ENCODE results near the gene P2RY13.

P2RY13 gene

DNA sequence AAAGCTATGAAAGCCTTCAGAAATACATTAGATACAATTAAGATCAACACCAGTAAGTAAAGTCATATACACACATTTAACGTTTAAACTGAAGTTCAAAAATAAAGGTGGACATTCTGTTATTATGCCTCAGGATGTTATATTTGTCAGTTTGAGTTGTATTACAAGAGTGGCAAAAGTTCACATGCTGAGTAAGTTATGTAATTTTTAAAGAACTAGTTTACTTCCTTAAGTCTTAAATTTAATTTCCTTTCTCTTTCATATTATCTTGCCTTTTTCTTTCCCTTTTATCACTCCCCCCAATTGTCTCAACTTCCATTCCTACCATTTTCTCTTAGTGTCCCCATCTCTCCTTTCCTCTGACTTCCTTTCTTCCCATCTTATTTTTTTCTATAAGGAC, 7.8 kb downstream of the P2RY13 start:
- FAIRE-seq = no peak
- DNase-seq (ENCODE audit: low spot score) = no peak

GRCh38 chr3:151320131-151320530, 9.2 kb downstream of the P2RY13 start:
- DNase-seq (ENCODE audit: low spot score) = no peak
- FAIRE-seq = no peak

GRCh38 chr3:151319628-151320027, 9.7 kb downstream of the P2RY13 start:
- DNase-seq (ENCODE audit: low spot score) (no peak), FAIRE-seq (peak; percentile 39)

GRCh38 chr3:151318991-151319390, 10.4 kb downstream of the P2RY13 start:
- no peak for DNase-seq (ENCODE audit: low spot score)
- FAIRE-seq = no peak

DNA sequence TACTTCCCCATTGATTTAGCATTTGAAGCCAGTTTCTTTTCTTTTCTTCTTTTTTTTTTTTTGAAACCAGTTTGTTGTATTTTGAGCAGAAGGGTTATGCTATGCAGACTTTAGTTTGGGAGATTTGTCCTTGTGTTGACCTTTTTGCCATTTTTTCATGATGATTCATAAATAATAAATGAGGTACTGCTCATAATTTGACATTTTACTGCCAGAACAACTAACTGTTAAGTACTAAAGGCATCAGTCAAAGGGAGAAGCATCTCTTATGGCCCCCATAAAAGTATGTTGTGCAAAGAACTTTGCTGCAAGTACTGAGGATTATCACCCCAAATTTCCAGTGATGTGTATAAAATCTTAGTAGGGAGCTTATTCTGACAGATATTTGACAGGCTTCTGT, 11.0 kb downstream of the P2RY13 start:
- FAIRE-seq (no peak), DNase-seq (ENCODE audit: low spot score) (no peak)

DNA sequence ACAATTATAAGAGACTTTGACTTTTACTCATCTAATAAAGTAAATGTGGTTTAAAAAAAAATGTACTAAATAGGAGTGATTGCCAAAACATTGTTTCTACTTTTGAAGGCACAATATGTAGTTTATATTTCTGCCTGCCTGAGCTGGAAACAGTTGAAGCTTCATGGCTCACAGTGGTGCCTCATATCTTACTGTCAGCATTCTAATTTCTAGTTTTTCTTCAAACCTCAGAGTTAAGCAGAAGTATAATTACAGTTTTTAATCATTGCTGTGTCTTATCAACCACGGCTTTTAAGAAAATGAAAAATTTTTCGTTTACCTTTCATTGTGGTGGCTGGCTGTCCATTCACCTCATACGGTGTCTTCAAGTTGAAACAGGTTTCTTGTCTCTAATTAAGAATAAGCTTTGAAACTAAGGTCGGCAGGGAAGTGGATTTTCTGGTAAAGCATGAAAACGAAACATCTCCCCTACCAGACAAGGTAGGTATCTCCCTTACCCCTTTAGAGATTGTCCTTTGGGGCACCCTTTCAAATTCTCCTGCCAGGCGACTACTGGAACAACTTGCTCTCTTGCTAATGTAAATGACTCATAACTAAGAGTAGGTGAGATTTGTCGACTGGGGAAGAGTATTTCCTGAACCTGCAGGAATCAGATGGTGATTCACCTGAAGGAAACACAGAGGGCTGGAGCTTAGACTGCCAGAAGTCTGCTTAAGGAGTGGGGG, 12.9 kb downstream of the P2RY13 start, which contains the start of gene GPR87:
GPR87 (minus strand) TSS at position 554 of the 725 bp plus-strand sequence. CDS start 16,720 bp downstream, outside the sequence.
- peak; percentile 90 for FAIRE-seq
- DNase-seq (ENCODE audit: low spot score) = peak; percentile 74

- DNase-seq (ENCODE audit: low spot score) (no peak), FAIRE-seq (no peak)
Observed at GRCh38 chr3:151315846-151316245, 13.5 kb downstream of the P2RY13 start.

- DNase-seq (ENCODE audit: low spot score) = no peak
- no peak for FAIRE-seq
Observed at GRCh38 chr3:151315136-151315535, 14.2 kb downstream of the P2RY13 start.

DNA sequence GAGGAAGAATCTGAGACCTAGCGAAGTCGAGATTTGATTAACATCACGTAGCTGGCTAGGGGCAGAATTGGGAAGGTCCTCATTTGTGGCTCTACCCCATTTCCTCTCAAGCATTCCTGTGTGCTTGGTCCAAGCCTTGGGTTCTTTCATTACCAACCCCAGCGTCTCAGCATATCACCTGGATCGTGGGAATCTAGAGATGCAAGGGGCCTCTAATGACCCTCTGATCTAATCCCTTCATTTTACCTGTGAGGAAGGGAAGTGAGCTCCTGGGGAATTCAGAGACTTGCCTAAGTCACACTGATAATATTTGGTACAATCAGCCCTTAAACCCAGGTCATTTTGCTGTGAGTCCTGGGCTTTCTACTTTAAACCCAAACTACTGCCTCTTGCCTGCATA, 14.8 kb downstream of the P2RY13 start:
- DNase-seq (ENCODE audit: low spot score) (no peak), FAIRE-seq (no peak)

DNA sequence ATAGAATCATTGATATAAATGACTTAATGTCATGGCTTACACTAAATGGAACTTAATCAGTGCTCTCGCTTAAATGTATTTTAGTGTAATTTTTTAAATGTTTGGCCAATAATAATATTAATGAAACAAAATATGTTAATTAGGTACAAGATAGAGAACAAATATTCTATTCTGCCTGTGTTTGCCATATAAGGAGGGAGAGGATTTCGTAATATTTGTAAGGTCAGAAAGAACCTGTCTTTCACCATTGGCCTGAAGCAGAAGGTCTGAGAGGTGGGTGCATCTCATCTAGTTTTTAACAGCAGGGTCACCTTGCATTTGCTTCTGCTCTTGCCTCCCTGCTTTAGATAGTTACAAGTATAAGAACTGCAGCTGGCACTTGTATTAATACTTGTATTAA, 15.2 kb downstream of the P2RY13 start:
- no peak for FAIRE-seq

GRCh38 chr3:151312972-151313371, 16.4 kb downstream of the P2RY13 start:
- no peak for DNase-seq (ENCODE audit: low spot score)
- FAIRE-seq = no peak

More for the DNA sequence above, 15.2 kb downstream of the P2RY13 start:
- no peak for DNase-seq (ENCODE audit: low spot score)

- no peak for DNase-seq (ENCODE audit: low spot score)
- no peak for FAIRE-seq
Observed at GRCh38 chr3:151309566-151309965, 19.8 kb downstream of the P2RY13 start.

DNA sequence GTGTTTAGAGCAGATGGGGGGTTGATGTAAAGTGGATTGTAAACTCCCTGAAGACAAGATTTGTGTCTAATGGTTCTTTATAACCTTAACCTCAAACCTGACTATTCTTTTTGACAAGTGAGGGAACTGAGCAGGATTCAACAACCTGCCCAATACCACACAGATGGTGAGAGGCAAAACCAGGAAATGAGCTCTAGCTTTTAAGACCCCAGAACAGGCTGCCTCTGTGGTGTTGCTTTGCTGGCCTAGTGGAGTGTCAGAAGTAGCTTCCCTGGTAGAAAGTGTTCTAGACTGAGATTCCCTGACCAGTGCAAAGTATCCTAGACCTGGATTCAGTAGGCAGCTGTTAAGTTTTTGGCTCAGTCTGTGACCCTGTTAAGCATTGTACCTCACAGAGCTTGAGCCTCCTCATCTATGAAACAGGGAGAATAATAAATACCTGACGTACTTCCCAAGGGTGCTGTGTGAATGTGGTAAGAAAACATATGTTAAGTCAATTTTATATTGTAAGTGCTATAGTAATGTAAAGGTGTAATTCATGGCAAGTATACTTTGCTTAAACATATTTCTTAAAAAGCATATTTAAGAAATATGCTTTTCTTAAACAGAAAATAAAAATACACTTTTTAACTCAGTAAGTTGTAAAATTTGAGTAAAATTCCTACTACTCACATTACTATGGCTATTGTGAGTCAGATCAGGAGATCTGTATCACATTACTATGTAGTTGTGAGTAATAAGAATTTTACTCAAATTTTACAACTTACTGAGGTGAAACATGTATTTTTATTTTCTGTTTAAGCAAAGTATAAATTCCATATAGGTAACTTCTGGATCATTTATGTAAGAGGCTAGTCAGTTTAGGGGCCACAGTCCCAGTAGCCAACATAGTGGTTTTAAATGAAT, 21.5 kb downstream of the P2RY13 start:
- DNase-seq (ENCODE audit: low spot score) = no peak
- peak; percentile 70 for FAIRE-seq

- FAIRE-seq (no peak), DNase-seq (ENCODE audit: low spot score) (no peak)
Observed at GRCh38 chr3:151307131-151307530, 22.2 kb downstream of the P2RY13 start.

DNA sequence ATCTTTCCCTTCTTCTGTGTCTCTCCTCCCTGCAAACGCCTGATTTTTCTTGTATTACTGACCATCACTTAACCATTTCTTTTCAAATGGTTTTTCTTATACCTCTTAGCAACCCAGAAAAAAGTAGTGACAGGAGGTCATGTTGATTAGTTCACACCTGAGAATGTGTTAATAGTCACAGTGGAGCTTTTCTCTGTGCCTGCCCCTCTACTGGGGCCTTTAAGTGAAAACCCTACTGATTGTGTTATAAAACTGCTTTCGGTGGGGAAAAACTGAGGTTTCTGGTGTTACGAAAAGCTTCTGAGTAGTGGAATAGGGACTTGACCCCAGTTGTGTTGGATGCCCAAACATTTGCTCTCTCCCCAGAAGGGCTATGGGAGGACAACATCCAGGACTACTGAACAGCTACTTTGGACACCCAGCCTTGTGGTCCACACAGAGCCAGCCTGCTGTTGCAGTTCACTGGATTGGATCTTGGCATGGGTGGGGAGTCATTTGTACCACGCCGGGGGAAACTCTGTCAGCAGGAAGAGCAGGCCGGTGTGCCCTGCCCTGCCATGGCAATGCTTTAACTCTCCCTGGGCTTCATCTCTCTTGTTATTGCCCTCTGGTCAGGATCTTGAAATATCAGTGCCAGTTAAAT, 23.1 kb downstream of the P2RY13 start:
- no peak for DNase-seq (ENCODE audit: low spot score)
- FAIRE-seq = peak; percentile 16

GRCh38 chr3:151305775-151306151, 23.6 kb downstream of the P2RY13 start:
- DNase-seq (ENCODE audit: low spot score) = peak; percentile 38
- no peak for FAIRE-seq

DNA sequence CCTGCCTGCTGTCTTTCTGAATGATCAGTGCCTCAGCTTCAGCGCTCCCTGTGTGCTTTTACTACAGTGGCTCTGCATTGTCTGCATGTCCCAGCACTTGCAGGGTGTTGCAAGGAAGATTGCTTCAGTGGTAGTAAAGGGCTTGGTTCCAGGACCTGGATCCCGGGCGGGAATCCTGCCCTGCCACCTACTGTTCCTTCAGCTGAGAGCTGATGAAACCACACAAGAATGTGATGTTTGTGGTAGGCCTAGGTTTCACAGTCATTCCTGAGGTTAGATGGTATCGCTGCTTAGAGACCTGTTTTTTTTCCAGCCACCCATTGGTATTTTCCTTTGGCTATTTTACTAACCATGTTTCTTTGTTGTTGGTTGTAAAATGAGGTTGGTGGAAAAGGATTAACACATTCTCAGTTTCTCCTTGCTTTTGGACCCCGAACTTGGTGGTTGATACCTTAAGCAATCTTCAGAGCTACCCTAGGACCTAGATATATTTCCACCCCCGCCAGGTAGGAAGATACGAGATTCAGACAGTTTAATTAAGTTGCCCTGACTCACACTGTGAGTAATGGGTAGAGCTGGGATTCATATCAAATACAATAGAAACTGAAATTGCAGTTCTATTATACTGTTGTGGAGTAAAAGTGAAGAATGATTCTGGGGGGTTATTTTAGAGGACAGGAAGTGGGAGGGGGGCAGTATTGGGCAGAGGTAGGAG, 24.1 kb downstream of the P2RY13 start:
- FAIRE-seq (peak; percentile 97), DNase-seq (ENCODE audit: low spot score) (peak; percentile 97)

GRCh38 chr3:151303751-151304150, 25.6 kb downstream of the P2RY13 start:
- no peak for FAIRE-seq
- no peak for DNase-seq (ENCODE audit: low spot score)

DNA sequence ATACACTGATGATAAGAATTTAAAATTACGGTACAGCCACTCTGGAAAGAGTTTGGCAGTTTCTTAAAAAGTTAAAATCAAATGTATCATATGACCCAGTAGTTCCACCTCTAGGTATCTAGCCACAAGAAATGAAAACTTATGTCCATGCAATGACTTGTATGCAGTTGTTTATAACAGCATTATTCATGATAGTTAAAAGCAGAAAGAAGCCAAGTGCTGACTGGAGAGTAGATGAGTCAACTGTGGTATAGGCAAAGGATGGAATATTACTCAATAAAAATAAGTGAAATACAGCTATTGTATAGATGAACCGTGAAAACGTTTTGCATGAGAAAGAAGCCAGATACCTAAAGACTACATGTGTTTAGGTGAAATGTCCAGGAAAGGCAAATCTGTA, 27.6 kb downstream of the P2RY13 start:
- FAIRE-seq (peak; percentile 31), DNase-seq (ENCODE audit: low spot score) (no peak)

DNA sequence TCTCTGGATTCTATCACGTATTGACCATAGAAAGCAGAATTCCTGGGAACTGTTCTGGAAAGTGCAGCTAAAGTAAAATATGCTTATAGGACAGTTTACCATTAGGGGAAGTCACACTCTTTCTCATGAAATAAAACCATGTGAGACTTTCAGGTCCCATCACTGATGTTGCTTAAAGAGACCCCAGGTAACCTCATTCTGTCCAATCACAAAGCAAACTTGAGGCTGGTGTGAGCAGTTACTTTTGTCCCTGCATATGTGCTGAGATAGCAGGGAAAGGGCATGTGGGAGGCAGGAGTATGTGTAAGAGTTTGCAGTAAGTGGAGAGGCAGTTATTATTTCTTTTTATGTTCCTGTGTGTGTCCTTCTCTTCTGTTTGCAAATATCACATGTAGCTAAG, 28.8 kb downstream of the P2RY13 start:
- FAIRE-seq (no peak), DNase-seq (ENCODE audit: low spot score) (no peak)

GRCh38 chr3:151299006-151299405, 30.3 kb downstream of the P2RY13 start:
- FAIRE-seq = no peak

More at GRCh38 chr3:151299006-151299405, 30.3 kb downstream of the P2RY13 start:
- no peak for DNase-seq (ENCODE audit: low spot score)

Measured in RCC 7860 (cell line).